IMR-90 (cell line): ENCODE results near the gene PGA4.
"Not testable (repeated sequence)": the region's sequence is repeated elsewhere in the genome, so short reads cannot be mapped to it uniquely, and the experiment has no call there.

Experiments
- BHLHE40 ChIP-seq: fragments of 150-350 bp; IDR thresholded peaks from 2 replicates; pipeline ENCODE4 v1.6.1; 2016; ENCODE audit warnings: mild to moderate bottlenecking, low read depth, low read length
- CEBPB ChIP-seq: IDR thresholded peaks from 2 replicates; pipeline ENCODE4 v1.6.1; 2012; ENCODE audit warnings: low read depth, low read length, improper control_type of control experiment
- CTCF ChIP-seq: conservative IDR thresholded peaks from 2 replicates; pipeline ENCODE4 v1.5.1; 2012; ENCODE audit warnings: mild to moderate bottlenecking, low read depth, low read length, improper control_type of control experiment
- MAFK ChIP-seq: IDR thresholded peaks from 2 replicates; pipeline ENCODE4 v1.6.1; 2012; ENCODE audit warnings: low read depth, low read length, improper control_type of control experiment
- MAZ ChIP-seq: IDR thresholded peaks from 2 replicates; pipeline ENCODE4 v1.6.1; 2012; ENCODE audit warnings: low read depth, mild to moderate bottlenecking, low read length, improper control_type of control experiment, moderate library complexity, borderline replicate concordance
- NFE2L2 ChIP-seq: fragments of 150-350 bp; IDR thresholded peaks from 2 replicates; pipeline ENCODE4 v1.6.1; 2016; ENCODE audit warnings: low read depth, mild to moderate bottlenecking, low read length
- POLR2A ChIP-seq: IDR thresholded peaks from 2 replicates; pipeline ENCODE4 v1.6.1; 2012; ENCODE audit warnings: mild to moderate bottlenecking, low read depth, low read length
- RAD21 ChIP-seq: IDR thresholded peaks from 2 replicates; pipeline ENCODE4 v1.6.1; 2012; ENCODE audit warnings: low read length, improper control_type of control experiment
- RCOR1 ChIP-seq: IDR thresholded peaks from 2 replicates; pipeline ENCODE4 v1.6.1; 2012; ENCODE audit warnings: mild to moderate bottlenecking, low read length, improper control_type of control experiment; ENCODE audit not compliant: insufficient replicate concordance
- RFX5 ChIP-seq: IDR thresholded peaks from 2 replicates; pipeline ENCODE4 v1.8.0; 2012; ENCODE audit warnings: low read depth, mild to moderate bottlenecking, low read length, moderate library complexity
- SMC3 ChIP-seq: fragments of 150-350 bp; IDR thresholded peaks from 2 replicates; pipeline ENCODE4 v1.6.1; 2016; ENCODE audit warnings: low read depth, mild to moderate bottlenecking, antibody characterized with exemption, low read length, moderate library complexity
- TF ChIP-seq, protein P1 (sequence below): fragments of 150-350 bp; IDR thresholded peaks from 2 replicates; pipeline ENCODE4 v1.6.1; 2017; ENCODE audit warnings: mild to moderate bottlenecking, antibody characterized with exemption, low read length, low read depth

DNA sequence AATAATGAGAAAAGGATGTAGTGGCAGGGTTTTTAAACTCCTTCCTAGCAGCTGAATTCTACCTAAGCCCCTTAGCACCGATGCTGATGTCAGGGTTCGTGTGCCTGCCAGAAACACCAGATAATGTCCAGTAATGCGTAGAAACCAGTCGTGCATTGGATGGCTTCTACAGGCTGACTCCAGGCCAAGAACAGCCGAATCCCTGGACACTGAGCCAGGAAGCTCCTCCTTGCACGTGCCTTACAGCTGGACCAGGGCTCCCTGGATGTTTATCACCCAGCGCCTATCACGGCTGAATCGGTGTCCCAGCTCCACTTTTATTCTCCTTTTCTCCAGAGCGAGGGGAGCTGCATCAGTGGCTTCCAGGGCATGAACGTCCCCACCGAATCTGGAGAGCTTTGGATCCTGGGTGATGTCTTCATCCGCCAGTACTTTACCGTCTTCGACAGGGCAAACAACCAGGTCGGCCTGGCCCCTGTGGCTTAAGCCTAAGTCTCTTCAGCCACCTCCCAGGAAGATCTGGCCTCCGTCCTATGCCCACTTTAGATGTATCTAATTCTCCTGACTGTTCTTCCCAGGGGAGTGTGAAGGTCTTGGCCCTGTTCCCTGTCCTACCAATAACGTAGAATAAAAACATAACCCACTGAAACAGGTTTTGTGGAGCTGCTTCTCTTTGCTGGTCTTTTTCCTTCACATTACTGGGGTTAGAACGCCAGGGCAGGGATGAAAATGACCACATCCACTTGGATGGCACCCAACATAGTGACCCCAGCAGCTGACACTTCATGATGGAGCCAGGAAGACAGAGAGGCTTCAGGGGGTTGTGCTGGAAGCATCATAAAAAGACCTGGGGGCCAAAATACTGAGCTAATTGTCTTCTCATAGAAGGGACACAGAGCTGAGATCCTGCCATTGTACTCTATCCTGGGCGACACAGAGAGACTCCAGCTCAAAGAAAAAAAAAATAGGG is 28.9 kb downstream of the PGA4 start:
- TF ChIP-seq POLR2A, CTCF, RAD21, CEBPB, MAZ, NFE2L2, SMC3, RFX5, RCOR1, MAFK: not testable (repeated sequence)
- TF ChIP-seq, protein P1, sequence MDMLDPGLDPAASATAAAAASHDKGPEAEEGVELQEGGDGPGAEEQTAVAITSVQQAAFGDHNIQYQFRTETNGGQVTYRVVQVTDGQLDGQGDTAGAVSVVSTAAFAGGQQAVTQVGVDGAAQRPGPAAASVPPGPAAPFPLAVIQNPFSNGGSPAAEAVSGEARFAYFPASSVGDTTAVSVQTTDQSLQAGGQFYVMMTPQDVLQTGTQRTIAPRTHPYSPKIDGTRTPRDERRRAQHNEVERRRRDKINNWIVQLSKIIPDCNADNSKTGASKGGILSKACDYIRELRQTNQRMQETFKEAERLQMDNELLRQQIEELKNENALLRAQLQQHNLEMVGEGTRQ: not testable (repeated sequence)
- TF ChIP-seq BHLHE40: peak; percentile 37; the same call in 1 of the 2 replicates
